ENCODE measurements around the gene MRPL39. TPM values are rescaled to one million over a fixed set of nuclear protein-coding genes. Genes with fewer than 3 reads are reported as not detected.
A peak's percentile ranks its signal among the peaks of the same experiment; 100 is the strongest.

The MRPL39 gene
- 53.1 and 54.4 TPM in 2 replicates for total RNA-seq

DNA sequence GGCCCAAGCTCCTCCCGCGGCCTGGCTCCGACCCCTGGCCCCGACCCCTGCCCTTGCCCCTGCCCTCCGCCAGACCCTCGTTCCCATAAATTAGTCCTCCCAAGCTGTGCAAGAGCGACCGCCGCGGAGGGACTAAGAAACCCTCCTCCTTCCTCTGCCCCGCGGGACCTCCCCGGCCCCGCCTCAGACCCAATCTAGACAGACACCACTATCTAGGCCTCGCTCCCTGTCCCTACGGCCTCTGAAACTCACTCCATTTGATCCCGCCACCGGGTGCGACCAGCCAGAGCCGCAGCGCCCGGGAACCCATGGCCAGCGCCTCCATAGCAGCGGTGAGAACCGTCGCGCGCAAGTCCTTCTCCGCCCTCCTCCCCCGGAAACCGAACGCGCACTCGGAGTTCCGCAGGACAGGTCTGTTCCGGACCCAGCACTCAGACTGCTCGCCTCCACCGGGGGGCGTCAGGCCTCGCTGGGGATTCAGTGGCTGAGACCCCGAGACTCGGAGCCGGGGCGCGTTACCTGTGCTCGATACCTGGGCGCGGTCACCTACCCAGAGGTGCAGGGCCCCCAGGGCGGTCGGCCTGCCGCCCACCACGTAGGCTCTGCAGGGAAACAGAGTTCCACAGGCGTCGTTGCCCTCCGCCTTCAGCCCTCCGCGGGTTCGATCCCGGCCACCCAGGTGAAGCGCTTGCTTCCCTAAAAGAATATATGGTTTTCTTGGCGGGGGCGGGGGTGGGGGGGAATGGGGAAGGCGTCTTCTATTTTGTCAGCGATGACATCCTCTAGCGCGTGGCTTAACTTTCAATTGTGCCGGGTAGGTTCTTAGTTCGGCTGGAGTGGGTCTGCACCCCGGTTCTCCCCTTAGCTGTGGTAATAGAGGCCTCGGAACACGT, at the start of gene MRPL39:
TSS of gene MRPL39 (minus strand) at position 331 of the 893 bp plus-strand sequence. CDS start at position 325, 6 bp downstream.
- no peaks in the 10 kb centered on the region for H3K27me3 Mint-ChIP-seq (ENCODE audit: low read depth)
- peaks cover 26% of the 10 kb centered on the region for H3K4me1 Mint-ChIP-seq (ENCODE audit: low read depth)
- no peaks in the 10 kb centered on the region for H3K9me3 Mint-ChIP-seq
- peak; percentile 84 for DNase-seq (ENCODE audit: low spot score)
- intact Hi-C loops (cut with micrococcal nuclease): loop anchor here (1.0 to 2.0 kb wide), 9 partner anchors 29 to 1110 kb away; partner anchors contain the start of genes APP and JAM2
- H3K36me3 Mint-ChIP-seq (ENCODE audit: low read depth): peaks cover 30% of the 10 kb centered on the region
- H3K27ac Mint-ChIP-seq: peak within 1 kb of the TSS; percentile 98
- peak within 1 kb of the TSS; percentile 100 for H3K4me3 Mint-ChIP-seq (ENCODE audit: low read depth)

DNA sequence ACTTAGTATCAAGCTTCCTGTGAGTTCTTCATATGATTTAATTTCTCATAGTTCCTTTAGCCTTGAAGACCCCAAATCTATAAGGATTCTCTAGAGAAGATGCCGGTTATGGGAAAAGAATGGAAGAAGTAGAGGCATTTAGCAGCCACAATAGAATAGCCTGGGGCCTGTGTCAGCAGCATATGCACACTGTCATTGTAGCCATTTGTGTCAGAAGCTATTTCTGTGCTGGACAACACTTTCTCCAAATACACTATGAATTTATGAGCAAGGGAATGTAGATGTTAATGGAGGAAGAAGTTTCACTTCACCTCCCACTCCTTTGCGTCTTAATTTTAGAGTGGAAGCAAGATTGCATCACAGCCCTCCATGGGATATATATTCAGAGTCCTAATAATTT, 49.1 kb upstream of the MRPL39 start:
- no peaks in the 10 kb centered on the region for H3K36me3 Mint-ChIP-seq (ENCODE audit: low read depth)
- H3K4me1 Mint-ChIP-seq (ENCODE audit: low read depth): no peaks in the 10 kb centered on the region
- DNase-seq (ENCODE audit: low spot score): no peak
- intact Hi-C loops (cut with micrococcal nuclease): no loop called here
- H3K4me3 Mint-ChIP-seq (ENCODE audit: low read depth): no peak overlapping the region
- no peak overlapping the region for H3K27ac Mint-ChIP-seq
- no peaks in the 10 kb centered on the region for H3K9me3 Mint-ChIP-seq
- peaks cover 13% of the 10 kb centered on the region for H3K27me3 Mint-ChIP-seq (ENCODE audit: low read depth)

DNA sequence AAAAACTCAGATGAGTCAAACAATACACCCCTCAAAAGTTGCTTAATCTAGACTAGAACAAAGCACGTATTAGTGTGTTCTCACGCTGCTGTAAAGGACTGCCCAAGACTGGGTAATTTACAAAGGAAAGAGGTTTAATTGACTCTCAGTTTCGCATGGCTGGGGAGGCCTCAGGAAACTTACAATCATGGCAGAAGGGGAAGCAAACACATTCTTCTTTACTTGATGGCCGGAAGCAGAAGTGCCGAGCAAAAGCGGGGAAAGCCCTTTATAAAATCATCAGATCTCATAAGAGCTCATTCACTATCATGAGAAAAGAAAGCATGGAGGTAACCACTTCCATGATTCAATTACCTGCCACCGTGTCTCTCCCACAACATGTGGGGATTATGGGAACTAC, 41.9 kb upstream of the MRPL39 start:
- intact Hi-C loops (cut with micrococcal nuclease): no loop called here
- H3K9me3 Mint-ChIP-seq: no peaks in the 10 kb centered on the region
- no peak overlapping the region for H3K27ac Mint-ChIP-seq
- peaks cover 15% of the 10 kb centered on the region for H3K27me3 Mint-ChIP-seq (ENCODE audit: low read depth)
- H3K36me3 Mint-ChIP-seq (ENCODE audit: low read depth): no peaks in the 10 kb centered on the region
- H3K4me1 Mint-ChIP-seq (ENCODE audit: low read depth): no peaks in the 10 kb centered on the region
- no peak overlapping the region for H3K4me3 Mint-ChIP-seq (ENCODE audit: low read depth)
- no peak for DNase-seq (ENCODE audit: low spot score)

DNA sequence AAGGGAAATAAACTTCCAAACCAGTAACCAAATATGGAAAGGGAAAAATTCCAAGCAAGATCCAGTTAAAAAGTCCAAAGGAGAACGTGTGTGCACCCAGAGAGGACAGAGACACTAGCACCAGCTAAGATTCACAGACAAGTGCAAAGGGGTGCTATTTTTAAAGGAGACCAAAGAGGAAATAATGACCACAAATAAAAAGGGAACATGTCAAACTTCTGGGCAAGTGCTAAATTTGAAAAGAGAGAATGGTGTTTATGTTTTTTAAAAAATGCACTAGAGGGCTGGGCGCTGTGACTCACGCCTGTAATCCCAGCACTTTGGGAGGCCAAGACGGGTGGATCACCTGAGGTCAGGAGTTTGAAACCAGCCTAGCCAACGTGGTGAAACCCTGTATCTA, 40.4 kb upstream of the MRPL39 start:
- Mint-ChIP-seq H3K27me3 (ENCODE audit: low read depth) (peaks cover 11% of the 10 kb centered on the region), H3K9me3 (no peaks in the 10 kb centered on the region), H3K36me3 (ENCODE audit: low read depth) (no peaks in the 10 kb centered on the region), H3K4me1 (ENCODE audit: low read depth) (no peaks in the 10 kb centered on the region), H3K27ac (no peak overlapping the region), H3K4me3 (ENCODE audit: low read depth) (no peak overlapping the region)
- DNase-seq (ENCODE audit: low spot score): no peak
- intact Hi-C loops (cut with micrococcal nuclease): no loop called here

DNA sequence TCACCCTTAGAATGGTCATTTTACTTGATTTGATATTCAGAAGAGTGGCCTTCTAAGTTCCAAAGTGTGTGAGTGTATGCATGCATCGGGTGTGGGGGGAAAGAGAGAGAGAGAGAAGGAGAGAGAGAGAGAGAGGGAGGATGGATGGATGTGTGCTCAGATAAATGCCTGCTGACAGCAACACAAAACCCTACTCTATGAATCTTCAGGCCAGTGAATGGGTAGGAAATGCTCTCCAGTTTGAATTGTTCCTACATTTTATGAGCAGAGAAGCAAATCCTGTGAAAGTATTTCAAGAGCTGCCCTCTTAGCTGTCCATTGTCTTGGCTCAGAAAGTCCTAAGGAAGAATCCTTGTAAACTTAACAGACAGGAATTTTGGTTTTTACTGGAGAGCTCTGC, 39.2 kb upstream of the MRPL39 start:
- no peak for DNase-seq (ENCODE audit: low spot score)
- peaks cover 17% of the 10 kb centered on the region for H3K27me3 Mint-ChIP-seq (ENCODE audit: low read depth)
- no peak overlapping the region for H3K27ac Mint-ChIP-seq
- intact Hi-C loops (cut with micrococcal nuclease): no loop called here
- no peaks in the 10 kb centered on the region for H3K9me3 Mint-ChIP-seq
- no peaks in the 10 kb centered on the region for H3K4me1 Mint-ChIP-seq (ENCODE audit: low read depth)
- no peak overlapping the region for H3K4me3 Mint-ChIP-seq (ENCODE audit: low read depth)
- H3K36me3 Mint-ChIP-seq (ENCODE audit: low read depth): no peaks in the 10 kb centered on the region

DNA sequence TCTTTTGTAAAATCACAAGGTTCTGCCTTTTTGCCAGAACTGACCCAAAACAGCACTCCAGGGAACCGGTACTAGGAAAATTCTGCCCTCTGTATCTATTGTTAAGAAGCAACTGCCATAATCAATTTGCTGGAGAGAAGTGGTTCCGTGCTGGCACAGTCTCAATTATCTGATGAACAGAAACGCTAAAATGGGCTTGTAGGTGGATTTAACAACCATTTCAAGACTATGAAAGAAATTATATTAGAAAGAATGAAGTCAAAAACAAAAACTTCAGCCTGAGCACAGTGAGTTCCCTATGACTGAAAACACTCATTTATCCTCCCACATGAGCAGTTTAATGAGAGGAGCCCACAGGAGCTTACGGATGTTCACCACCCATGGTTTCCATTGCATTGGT, 36.2 kb upstream of the MRPL39 start:
- no peaks in the 10 kb centered on the region for H3K9me3 Mint-ChIP-seq
- intact Hi-C loops (cut with micrococcal nuclease): no loop called here
- H3K4me3 Mint-ChIP-seq (ENCODE audit: low read depth): no peak overlapping the region
- peaks cover 15% of the 10 kb centered on the region for H3K4me1 Mint-ChIP-seq (ENCODE audit: low read depth)
- no peaks in the 10 kb centered on the region for H3K36me3 Mint-ChIP-seq (ENCODE audit: low read depth)
- peaks cover 33% of the 10 kb centered on the region for H3K27me3 Mint-ChIP-seq (ENCODE audit: low read depth)
- DNase-seq (ENCODE audit: low spot score): no peak
- H3K27ac Mint-ChIP-seq: no peak overlapping the region

DNA sequence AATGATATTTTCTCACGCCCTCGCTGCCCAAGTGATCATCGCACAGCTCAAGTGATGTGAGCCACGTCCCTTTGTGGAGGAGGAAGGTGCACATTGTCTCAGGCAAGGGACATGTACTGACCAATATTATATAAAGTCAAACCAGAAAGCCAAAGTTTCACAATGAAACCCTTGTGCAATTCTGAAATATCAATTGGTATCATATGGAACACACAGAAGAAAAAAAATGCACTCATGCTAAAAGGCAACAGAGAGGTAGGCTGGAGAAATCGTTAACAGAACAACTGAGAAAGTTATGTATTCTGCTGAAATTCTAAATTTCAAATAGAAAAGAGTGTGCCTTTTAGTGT, 33.6 kb upstream of the MRPL39 start:
- Mint-ChIP-seq H3K4me1 (ENCODE audit: low read depth) (peaks cover 28% of the 10 kb centered on the region), H3K27me3 (ENCODE audit: low read depth) (peaks cover 33% of the 10 kb centered on the region), H3K27ac (no peak overlapping the region), H3K36me3 (ENCODE audit: low read depth) (no peaks in the 10 kb centered on the region), H3K9me3 (peaks cover 3% of the 10 kb centered on the region), H3K4me3 (ENCODE audit: low read depth) (peak overlapping the region; percentile 63)
- intact Hi-C loops (cut with micrococcal nuclease): no loop called here
- no peak for DNase-seq (ENCODE audit: low spot score)

DNA sequence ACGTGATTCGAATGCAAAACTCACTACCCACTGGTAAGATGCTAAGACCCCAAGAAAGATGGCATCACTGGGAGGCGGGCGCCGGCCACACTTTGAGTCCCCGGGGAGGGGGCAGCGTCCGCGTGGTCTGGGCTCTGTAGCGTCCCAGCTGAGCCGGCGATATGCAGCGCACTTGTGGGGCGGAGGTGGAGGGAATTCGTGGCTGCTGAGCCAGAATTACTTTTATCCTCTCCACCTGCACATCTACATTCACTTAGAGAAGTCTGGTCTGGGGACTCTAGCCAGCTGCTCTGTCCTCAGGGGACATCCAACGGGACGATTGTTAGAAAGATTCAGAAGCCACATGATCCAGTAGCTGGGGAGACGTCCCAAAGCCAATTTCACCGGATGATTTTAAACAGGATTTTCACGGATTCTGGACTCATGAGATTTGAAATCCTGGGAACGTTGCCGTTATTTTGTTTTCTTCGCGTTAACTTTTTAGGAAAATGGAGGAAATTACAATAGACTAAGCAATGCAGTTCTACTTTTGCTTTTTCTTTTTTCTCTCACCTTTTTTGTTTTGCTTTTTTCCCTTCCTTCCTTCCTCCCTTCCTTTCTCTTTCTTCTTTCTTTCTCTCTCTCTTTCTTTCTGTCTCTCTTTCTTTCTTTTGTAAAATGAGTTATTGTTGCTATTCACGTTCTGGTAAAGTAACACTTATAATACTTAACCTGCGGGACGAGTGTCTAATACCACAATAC, 33.1 kb upstream of the MRPL39 start:
- H3K27ac Mint-ChIP-seq: no peak overlapping the region

DNA sequence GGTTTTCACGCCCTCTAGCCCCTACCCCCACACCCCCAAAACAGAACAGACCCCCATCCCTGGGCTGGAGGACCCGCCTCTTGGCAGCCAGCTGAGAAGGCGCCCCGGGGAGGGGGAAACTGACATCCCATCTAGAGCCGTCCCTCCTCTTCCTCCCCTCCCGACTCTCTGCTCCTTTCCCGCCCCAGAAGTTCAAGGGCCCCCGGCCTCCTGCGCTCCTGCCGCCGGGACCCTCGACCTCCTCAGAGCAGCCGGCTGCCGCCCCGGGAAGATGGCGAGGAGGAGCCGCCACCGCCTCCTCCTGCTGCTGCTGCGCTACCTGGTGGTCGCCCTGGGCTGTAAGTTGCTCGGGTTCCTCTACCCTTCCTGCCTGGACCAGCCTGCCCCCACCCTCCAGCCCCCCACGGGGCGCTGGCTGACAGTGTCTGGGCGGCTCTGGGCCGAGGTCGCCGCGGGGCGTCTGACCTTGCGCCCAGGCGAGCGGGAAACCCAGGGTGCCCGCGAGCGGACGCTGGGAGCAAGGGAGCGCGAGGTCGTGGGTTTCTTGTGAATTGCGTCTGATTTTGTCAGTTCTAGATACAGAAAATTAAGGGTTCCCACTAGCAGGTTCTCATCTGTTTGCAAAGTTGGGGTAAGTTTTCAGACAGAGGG, 32.4 kb upstream of the MRPL39 start:
- H3K27me3 Mint-ChIP-seq (ENCODE audit: low read depth): peaks cover 35% of the 10 kb centered on the region
- peaks cover 3% of the 10 kb centered on the region for H3K9me3 Mint-ChIP-seq
- no peak overlapping the region for H3K27ac Mint-ChIP-seq
- intact Hi-C loops (cut with micrococcal nuclease): loop anchor here (1.0 kb wide), 1 partner anchor 31 kb away; no protein-coding TSS in a partner anchor
- H3K4me3 Mint-ChIP-seq (ENCODE audit: low read depth): peak overlapping the region; percentile 63
- H3K36me3 Mint-ChIP-seq (ENCODE audit: low read depth): no peaks in the 10 kb centered on the region
- H3K4me1 Mint-ChIP-seq (ENCODE audit: low read depth): peaks cover 31% of the 10 kb centered on the region
- peak; percentile 14 for DNase-seq (ENCODE audit: low spot score)

More for the DNA sequence above, 33.1 kb upstream of the MRPL39 start:
- peaks cover 3% of the 10 kb centered on the region for H3K9me3 Mint-ChIP-seq
- intact Hi-C loops (cut with micrococcal nuclease): no loop called here
- peaks cover 33% of the 10 kb centered on the region for H3K27me3 Mint-ChIP-seq (ENCODE audit: low read depth)
- H3K4me3 Mint-ChIP-seq (ENCODE audit: low read depth): peak overlapping the region; percentile 63
- DNase-seq (ENCODE audit: low spot score): no peak
- H3K4me1 Mint-ChIP-seq (ENCODE audit: low read depth): peaks cover 30% of the 10 kb centered on the region
- H3K36me3 Mint-ChIP-seq (ENCODE audit: low read depth): no peaks in the 10 kb centered on the region

DNA sequence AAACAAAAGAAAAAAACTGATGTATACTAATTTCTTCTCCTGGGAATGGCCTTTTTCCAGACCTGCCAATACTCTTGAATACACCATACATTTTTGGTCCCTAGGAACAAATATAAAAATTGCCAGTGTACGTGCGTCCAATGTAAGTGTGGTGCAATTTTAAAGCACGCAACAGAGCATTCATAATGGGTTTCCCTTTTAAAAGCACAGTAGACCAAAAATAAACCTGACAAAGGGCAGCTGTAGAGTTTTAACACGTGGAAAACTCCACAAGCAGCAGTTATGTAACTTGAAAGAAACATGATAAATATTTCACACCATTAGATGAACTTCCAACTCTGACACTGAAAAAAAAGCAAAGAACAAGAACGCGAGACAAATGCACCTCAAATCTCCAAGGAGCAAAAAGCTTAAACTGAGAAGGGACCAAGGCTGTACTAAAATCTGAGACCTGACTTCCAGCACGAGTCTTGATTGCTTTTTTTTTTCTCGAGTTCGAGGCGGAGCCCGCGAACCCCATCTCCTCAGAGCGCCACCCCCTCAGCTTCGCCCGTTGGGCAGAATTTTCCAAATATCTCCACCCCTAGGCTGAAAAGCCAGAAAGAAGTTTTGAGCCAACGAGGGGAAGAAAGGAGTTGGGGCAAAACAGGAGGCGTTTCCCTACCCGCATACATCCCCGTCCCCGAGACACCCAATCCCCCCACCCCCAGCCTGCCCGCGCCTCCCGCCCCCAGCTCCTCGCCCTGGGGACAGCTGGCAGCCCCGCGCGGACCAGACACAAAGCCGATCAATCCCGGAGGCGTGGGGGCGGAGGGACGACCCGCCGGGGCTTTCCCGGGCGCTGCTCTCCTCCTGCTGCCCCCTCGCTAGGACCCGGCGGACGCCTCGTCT, 31.6 kb upstream of the MRPL39 start, which contains the start of gene JAM2:
TSS of gene JAM2 (plus strand) at position 599 of the 891 bp plus-strand sequence. CDS start 564 bp downstream, outside the sequence.
- Mint-ChIP-seq H3K9me3 (peaks cover 3% of the 10 kb centered on the region), H3K4me1 (ENCODE audit: low read depth) (peaks cover 31% of the 10 kb centered on the region), H3K36me3 (ENCODE audit: low read depth) (no peaks in the 10 kb centered on the region), H3K27me3 (ENCODE audit: low read depth) (peaks cover 36% of the 10 kb centered on the region), H3K27ac (no peak within 1 kb of the TSS), H3K4me3 (ENCODE audit: low read depth) (peak within 1 kb of the TSS; percentile 63)
- peak; percentile 16 for DNase-seq (ENCODE audit: low spot score)
- intact Hi-C loops (cut with micrococcal nuclease): loop anchor here (1.0 kb wide), 1 partner anchor 31 kb away; no protein-coding TSS in a partner anchor

DNA sequence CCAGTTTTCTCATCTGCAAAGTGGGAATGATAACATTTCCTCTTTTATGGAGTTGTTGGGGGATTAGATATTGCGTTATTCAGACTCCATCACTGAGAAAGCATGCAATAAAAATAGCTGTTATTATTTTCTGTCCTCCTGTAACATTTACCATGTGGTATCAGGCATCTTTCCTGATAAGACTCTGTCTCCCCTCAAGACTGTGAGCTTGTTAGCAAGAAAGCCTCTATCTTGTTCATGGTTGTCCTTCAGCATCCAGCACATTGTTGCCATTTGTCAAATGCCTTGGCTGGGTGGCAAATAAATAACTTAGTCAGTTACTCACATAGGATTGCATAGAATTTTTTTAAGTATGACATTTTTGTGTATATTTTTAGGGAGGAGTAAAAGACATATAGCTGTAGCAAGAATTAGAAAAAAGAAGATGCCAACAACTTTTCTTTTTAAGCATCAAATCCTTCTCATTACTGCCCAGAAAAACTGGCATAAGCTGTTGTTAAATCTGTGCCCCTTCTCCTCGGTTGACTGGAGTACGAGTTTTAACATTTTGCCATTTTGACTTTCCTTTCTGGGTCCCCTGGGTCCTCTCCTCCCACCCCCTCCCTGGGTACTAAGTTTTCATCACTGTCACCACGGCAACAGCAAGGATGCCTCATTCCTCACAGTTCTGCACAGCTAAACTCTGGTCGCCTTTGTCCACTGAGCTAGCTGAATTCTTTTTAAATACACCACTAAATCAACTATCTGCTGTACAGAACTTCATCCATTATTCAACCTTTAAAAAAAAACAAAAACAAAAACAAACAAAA, 30.8 kb upstream of the MRPL39 start:
- H3K27ac Mint-ChIP-seq: no peak overlapping the region
- H3K36me3 Mint-ChIP-seq (ENCODE audit: low read depth): no peaks in the 10 kb centered on the region
- H3K27me3 Mint-ChIP-seq (ENCODE audit: low read depth): peaks cover 35% of the 10 kb centered on the region
- intact Hi-C loops (cut with micrococcal nuclease): no loop called here
- peaks cover 3% of the 10 kb centered on the region for H3K9me3 Mint-ChIP-seq
- DNase-seq (ENCODE audit: low spot score): no peak
- H3K4me1 Mint-ChIP-seq (ENCODE audit: low read depth): peaks cover 31% of the 10 kb centered on the region
- peak overlapping the region; percentile 63 for H3K4me3 Mint-ChIP-seq (ENCODE audit: low read depth)
